Upper lobe of left lung (tissue), 4 donors: Measurements from ENCODE around the gene SNRNP27.

Experiments used
- CTCF ChIP-seq, 6 experiments: fragments of 450-650 bp in 4 of 6; fragments of 200-600 bp in 2 of 6; sonication (generic) in 2 of 6; IDR thresholded peaks; one replicate each; pipeline ENCODE4 v1.5.1; 2016 to 2019; ENCODE audit warnings: antibody characterized with exemption in 6 of 6
- EP300 ChIP-seq, 4 donors: sonication (generic); formaldehyde crosslinking; IDR thresholded peaks; one replicate each; pipeline ENCODE4 v1.5.1; 2017; ENCODE audit warnings: antibody characterized with exemption in 4 of 4, control low read depth in 2 of 4
- POLR2AphosphoS5 ChIP-seq, 2 donors: sonication (generic); formaldehyde crosslinking; IDR thresholded peaks; one replicate each; pipeline ENCODE4 v1.5.1; 2017; ENCODE audit warnings: antibody characterized with exemption in 2 of 2

GRCh38 chr2:69843993-69844392, 49.8 kb upstream of the SNRNP27 start:
- TF ChIP-seq POLR2AphosphoS5 (IDR thresholded peaks at IDR 0.05) (no peak), EP300 (IDR thresholded peaks at IDR 0.05) (no peak), CTCF (IDR thresholded peaks at IDR 0.05) (no peak)
